Gastroesophageal sphincter (tissue), 3 donors: Measurements from ENCODE around the gene PWWP2B.

Experiments used
- CTCF ChIP-seq, 4 experiments: fragments of 200-600 bp in 2 of 4; fragments of 450-650 bp in 2 of 4; sonication (generic) in 1 of 4; IDR thresholded peaks; one replicate each; pipeline ENCODE4 v1.5.1; 2017 to 2019; ENCODE audit warnings: antibody characterized with exemption in 4 of 4, mild to moderate bottlenecking in 2 of 4, moderate library complexity in 2 of 4
- POLR2A ChIP-seq, 2 donors: fragments of 450-650 bp; IDR thresholded peaks; one replicate each; pipeline ENCODE4 v1.6.1; 2017; ENCODE audit warnings: antibody characterized with exemption in 2 of 2, mild to moderate bottlenecking in 2 of 2, moderate library complexity in 1 of 2

- TF ChIP-seq CTCF (IDR thresholded peaks at IDR 0.05) (no peak), POLR2A (IDR thresholded peaks at IDR 0.05) (no peak)
These were observed 10.6 kb upstream of the PWWP2B start for GRCh38 chr10:132386419-132386831.
